Raji (cell line): Measurements from ENCODE around the gene CEBPG.

Experiments used
- POLR2A ChIP-seq: IDR thresholded peaks from 2 replicates; pipeline ENCODE4 v1.6.1; 2011; ENCODE audit warnings: low read depth, low read length, control low read depth; ENCODE audit not compliant: insufficient read depth

The CEBPG gene

DNA sequence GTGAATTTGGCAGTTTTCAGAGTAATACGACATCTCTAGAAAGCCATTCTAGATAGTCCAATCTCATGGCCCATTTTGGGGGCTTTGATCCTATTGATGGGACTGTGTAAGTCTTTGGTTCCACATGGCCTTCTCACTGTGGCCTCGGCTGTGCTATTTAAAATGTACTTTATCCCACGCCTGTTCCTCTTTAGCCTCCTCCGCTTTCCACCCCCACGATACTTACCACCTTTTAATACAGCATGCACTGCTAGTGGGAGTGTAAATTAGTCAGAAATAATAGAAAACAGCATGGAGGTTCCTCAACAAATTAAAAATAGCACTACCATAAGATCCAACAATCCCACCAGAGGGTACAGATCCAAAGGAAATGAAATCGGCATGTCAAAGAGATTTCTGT is 28.3 kb upstream of the CEBPG start:
- no peak for TF ChIP-seq POLR2A

DNA sequence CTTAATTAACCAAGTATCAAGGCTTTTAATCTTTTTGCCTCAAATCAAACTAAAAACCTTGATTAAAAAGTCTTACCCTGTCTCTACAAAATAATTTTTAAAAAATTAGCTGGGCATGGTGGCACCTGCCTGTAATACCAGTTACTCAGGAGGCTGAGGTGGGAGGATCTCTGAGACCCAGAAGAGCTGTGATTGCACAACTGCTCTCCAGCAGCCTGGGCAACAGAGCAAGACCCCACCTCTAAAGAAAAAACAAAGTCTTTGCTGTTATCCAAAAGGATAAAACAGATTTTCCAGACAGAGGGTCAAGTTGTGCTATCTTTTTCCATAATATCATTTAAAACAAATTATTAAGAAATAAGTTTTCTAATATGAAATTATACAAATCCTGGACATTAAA is 26.8 kb upstream of the CEBPG start:
- TF ChIP-seq POLR2A, result no peak

DNA sequence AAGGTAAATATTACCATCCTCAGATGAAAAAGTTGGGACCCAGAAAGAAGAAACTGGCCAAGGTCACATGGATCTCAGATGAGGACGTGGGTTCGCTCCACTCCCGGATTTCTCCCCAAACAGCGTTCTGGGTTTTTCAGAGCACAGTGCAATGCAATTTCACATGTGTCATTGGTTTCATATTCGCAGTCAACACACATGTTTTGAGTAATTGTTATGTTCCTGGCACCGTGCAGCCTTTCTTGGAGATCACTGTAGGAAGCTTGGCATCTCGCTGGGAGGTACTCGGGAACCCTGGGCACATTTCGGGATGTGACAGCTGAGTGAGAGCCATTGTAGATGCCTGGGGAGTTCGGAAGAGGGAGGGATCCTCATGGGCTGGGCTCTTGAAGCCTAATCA is 26.2 kb upstream of the CEBPG start:
- no peak for TF ChIP-seq POLR2A

DNA sequence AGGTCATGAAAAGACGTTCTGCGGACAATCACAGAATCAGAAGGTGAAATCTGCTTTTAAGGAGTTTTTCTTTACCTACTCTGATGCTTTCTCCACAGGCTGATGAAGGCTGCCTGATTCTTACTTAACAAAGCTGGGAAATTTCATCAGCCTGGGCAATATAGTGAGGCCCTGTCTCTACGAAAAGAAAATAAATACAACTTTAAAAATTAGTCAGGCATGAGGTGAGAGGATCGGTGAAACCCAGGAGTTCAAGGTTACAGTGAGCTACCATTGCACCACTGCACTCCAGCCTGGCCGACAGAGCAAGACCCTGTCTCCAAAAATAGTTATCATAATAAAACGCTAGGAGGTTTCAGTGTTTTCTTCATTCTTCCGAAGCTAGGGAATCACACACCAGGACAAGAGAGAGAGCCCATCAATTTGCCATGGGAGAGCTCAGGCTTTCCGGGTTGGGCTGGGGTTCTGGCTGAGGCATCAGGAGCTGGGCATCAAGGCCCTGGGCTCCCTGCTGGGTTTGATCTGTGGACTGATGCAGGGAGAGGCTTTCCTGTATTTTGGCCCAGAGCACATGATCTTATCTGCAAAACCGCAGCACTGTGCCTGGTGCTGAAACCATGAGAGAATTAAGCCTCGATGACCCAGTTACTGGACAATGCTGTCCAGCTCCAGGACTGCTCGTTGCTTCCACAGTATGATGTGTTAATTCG is 25.1 kb upstream of the CEBPG start:
- TF ChIP-seq POLR2A, result no peak

DNA sequence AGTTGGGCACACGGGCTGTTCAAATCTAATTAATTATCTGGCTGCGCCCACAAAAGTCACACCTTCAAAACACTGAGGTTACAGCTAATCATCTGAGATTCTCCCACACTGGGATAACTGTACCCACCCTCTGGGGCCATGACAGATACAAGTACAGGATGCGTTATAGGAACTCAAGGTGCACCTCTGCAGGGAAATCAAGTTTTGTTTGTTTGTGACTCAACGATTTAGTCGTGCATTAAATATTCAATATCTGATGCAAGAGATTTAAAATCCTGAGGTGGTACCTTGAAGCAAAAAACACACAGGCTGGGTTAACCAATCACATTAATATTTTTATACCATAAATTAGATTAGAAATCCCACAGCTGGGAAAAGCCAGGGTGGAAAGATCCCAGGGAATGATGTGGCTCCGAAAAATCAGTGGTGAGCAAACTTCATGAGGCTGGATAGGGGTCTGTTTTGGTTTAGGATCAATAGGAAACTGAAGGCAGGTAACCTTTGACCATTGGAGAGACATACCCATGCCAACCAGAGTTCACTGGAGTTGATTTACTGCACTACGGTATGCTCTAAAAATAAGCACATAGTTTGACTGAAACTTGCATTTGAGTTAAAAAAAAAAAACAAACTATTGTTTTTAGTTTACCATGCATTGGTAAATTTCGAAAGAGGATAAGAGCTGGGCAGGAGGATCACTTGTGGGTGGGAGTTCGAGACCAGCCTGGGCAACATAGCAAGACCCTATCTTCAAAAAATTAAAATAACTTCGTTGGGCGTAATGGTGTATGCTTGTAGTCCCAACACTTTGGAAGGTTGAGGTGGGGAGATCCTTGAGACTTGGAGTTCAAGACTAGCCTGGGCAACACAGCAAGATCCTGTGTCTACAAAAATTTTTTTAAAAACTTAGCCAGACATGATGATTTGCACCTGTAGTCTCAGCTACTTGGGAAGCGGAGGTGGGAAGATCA is 23.9 kb upstream of the CEBPG start:
- no peak for TF ChIP-seq POLR2A

- TF ChIP-seq POLR2A, result no peak
These were observed 22.8 kb upstream of the CEBPG start for GRCh38 chr19:33350538-33351309.

- TF ChIP-seq POLR2A, result no peak
These were observed 18.0 kb upstream of the CEBPG start for GRCh38 chr19:33355535-33355934.

DNA sequence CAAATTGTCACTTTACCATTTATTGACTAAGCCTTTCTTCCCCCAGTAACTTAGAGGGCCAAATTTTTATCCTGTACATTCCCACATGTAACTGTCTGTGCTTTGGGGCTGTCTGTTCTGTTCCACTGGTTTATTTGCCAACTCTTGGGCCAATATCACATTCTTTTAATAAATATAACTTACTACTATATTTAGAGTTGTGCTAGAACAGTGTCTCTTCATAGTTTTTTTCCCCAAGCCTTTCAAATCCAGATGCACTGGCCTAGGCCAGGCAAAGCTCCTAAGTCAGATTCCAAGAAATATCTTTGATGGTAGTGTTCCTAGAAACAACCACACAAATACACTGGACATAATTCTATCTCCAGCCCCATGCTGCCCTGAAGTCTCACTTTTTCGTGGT is 16.0 kb upstream of the CEBPG start:
- no peak for TF ChIP-seq POLR2A

DNA sequence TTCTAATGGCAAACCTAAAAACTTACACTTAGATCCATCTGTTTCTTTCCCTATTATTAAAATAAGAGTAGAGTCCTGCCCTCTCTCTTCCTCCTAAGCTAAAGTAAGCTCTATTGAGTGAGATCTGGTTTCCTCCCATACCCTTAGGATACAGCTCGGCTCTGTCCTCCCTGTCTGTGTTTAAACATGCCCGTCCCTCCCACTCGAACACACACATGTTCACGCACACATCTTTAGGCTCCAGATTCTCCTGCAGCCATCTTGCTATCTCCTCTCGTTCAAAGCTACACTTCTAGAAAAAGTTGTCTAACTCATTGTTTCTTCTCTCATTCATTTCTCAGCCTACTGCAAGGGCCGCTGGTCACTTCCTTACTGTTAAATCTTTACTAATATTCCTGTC is 15.1 kb upstream of the CEBPG start:
- no peak for TF ChIP-seq POLR2A

DNA sequence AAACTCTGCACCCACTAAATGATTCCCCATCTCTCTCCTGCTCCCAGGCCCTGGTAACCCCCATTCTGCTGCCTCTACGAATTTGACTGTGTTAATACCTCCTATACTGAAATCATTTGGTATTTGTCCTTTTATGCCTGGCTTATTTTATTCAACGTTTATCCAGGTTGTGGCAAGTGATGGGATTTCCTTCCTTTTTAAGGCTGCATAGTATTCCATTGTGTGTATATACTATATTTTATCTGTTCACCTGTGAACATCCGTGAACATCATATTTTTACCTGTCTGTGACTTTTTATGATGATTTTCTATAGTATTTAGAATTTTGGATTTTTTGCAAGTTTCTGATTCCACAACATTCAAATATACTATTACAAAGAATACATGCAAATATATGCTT is 13.9 kb upstream of the CEBPG start:
- no peak for TF ChIP-seq POLR2A

GRCh38 chr19:33362508-33363228 is 10.8 kb upstream of the CEBPG start:
- TF ChIP-seq POLR2A, result no peak

GRCh38 chr19:33363476-33363875 is 10.0 kb upstream of the CEBPG start:
- no peak for TF ChIP-seq POLR2A

DNA sequence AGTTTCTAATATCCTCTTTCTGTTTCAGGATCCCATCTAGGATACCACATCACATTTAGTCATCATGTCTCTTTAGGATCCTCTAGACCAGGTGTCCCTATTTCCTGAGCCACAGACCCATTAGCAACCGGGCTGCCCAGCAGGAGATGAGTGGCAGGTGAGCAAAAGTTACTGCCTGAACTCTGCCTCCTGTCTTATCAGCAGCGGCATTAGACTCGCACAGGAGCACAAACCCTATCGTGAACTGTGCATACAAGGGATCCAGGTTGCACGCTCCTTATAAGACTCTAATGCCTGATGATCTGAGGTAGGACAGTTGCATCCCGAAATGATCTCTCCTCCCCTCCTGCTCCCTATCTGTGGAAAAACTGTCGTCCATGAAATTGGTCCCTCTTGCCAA is 7.8 kb upstream of the CEBPG start:
- no peak for TF ChIP-seq POLR2A

DNA sequence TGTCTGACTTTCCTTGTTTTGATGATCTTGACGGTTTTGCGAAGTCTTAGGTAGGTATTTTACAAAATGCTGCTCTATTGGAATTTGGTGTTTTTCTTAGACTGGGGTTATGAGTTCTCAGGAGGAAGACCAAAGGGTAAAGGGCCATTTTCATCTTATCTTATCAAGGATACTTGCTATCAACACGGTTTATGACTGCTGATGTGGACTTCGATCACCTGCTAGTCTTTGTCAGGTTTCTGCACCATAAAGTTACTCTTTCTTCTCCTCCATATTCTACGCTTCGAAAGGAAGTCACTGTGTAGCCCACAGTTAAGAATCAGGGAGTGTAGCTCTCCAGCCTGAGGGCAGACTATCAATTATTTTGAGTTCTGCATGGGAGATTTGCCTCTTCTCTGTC is 7.4 kb upstream of the CEBPG start:
- TF ChIP-seq POLR2A, result no peak

- no peak for TF ChIP-seq POLR2A
These were observed 6.6 kb upstream of the CEBPG start for GRCh38 chr19:33366897-33367296.

- TF ChIP-seq POLR2A, result no peak
These were observed 5.2 kb upstream of the CEBPG start for GRCh38 chr19:33368074-33368864.
